H1 (cell line): ENCODE results near the gene IL31. TPM values are rescaled to one million over a fixed set of nuclear protein-coding genes. Genes with fewer than 3 reads are reported as not detected.

Experiments
- CTCF ChIA-PET: fragments of 300-600 bp; sonication (Branson Sonifier 250); formaldehyde crosslinking; loops from one replicate; lab custom pipeline; 2021; ENCODE audit not compliant: partially characterized antibody; lab: Charles Lee
- POLR2A ChIA-PET: fragments of 300-600 bp; sonication (Branson Sonifier 250); formaldehyde crosslinking; loops from one replicate; lab custom pipeline; 2021; ENCODE audit warnings: inconsistent platforms; ENCODE audit not compliant: partially characterized antibody; lab: Charles Lee
- DNase-seq, 2 experiments: peaks; one replicate each; pipeline versions ENCODE4 v3.0.0 to v3.0.0-alpha.2; 2010 to 2022; ENCODE audit warnings: low spot score in 2 of 2, low read depth in 1 of 2, mixed read lengths in 1 of 2
- FAIRE-seq: peaks from 2 replicates; lab custom pipeline; 2011; peaks lifted over from hg19 to GRCh38; lab: Jason Lieb, UNC
- H2AFZ ChIP-seq: 2 replicates; pipeline ENCODE4 v1.8.1; 2012; ENCODE audit warnings: low read length, inconsistent platforms
- H2AK5ac ChIP-seq: 2 replicates; pipeline ENCODE4 v1.6.1; 2013; ENCODE audit warnings: low read depth, low read length
- H2BK120ac ChIP-seq: replicated peaks from 2 replicates; pipeline ENCODE3; 2013; ENCODE audit warnings: low read depth, low read length, inconsistent platforms
- H2BK12ac ChIP-seq: 2 replicates; pipeline ENCODE4 v1.6.1; 2013; ENCODE audit warnings: low read depth, low read length
- H2BK15ac ChIP-seq: 2 replicates; pipeline ENCODE4 v1.6.1; 2013; ENCODE audit warnings: low read length
- H2BK20ac ChIP-seq: 2 replicates; pipeline ENCODE4 v1.6.1; 2013; ENCODE audit warnings: low read length
- H2BK5ac ChIP-seq: 2 replicates; pipeline ENCODE4 v1.6.1; 2013; ENCODE audit warnings: low read depth, low read length
- H3K14ac ChIP-seq: 2 replicates; pipeline ENCODE4 v1.6.1; 2013; ENCODE audit warnings: inconsistent platforms; ENCODE audit not compliant: insufficient read length
- H3K18ac ChIP-seq: 2 replicates; pipeline ENCODE4 v1.6.1; 2013; ENCODE audit warnings: low read length; ENCODE audit errors: extremely low read depth
- H3K23ac ChIP-seq: 2 replicates; pipeline ENCODE4 v1.6.1; 2013; ENCODE audit warnings: inconsistent platforms; ENCODE audit not compliant: insufficient read length
- H3K23me2 ChIP-seq: 2 replicates; pipeline ENCODE4 v1.6.1; 2013; ENCODE audit warnings: low read depth, low read length
- H3K27ac ChIP-seq: 2 replicates; pipeline ENCODE4 v1.6.1; 2011; ENCODE audit warnings: low read depth, low read length, inconsistent platforms
- H3K27me3 ChIP-seq, 4 experiments: replicated peaks in 1 of 4; 1 replicate in 1 of 4; 2 replicates in 3 of 4; pipeline versions ENCODE4 v1.6.1 to v1.8.1; 2011 to 2013; ENCODE audit warnings: low read length in 3 of 4, mild to moderate bottlenecking in 3 of 4, inconsistent platforms in 2 of 4, mixed read lengths in 2 of 4, moderate library complexity in 1 of 4; ENCODE audit not compliant: control insufficient read depth in 3 of 4, insufficient read depth in 3 of 4; ENCODE audit errors: extremely low read depth in 1 of 4
- H3K36me3 ChIP-seq, 4 experiments: 2 replicates each; pipeline versions ENCODE4 v1.6.1 to v1.8.1; 2011 to 2013; ENCODE audit warnings: mild to moderate bottlenecking in 4 of 4, low read length in 3 of 4, moderate library complexity in 2 of 4, control low read depth in 1 of 4, inconsistent platforms in 1 of 4; ENCODE audit not compliant: insufficient read depth in 4 of 4, control insufficient read depth in 2 of 4
- H3K4ac ChIP-seq: replicated peaks from 2 replicates; pipeline ENCODE3; 2013; ENCODE audit warnings: low read length, low read depth, mixed read lengths, inconsistent platforms; ENCODE audit not compliant: insufficient read length
- H3K4me1 ChIP-seq, 4 experiments: replicated peaks in 1 of 4; 1 replicate in 1 of 4; 2 replicates in 3 of 4; pipeline versions ENCODE4 v1.6.1 to v1.8.1; 2011 to 2013; ENCODE audit warnings: low read length in 3 of 4, inconsistent platforms in 2 of 4, mixed read lengths in 1 of 4; ENCODE audit not compliant: insufficient read depth in 4 of 4, control insufficient read depth in 3 of 4
- H3K4me2 ChIP-seq, 2 experiments: 2 replicates each; pipeline versions ENCODE4 v1.6.1 to v1.8.1; 2011 to 2013; ENCODE audit warnings: low read depth in 2 of 2, low read length in 2 of 2, control low read depth in 1 of 2, inconsistent platforms in 1 of 2, mild to moderate bottlenecking in 1 of 2; ENCODE audit not compliant: insufficient read depth in 1 of 2
- H3K4me3 ChIP-seq, 4 experiments: fragments of 200-600, 300-600 bp in 1 of 4; sonication (generic), shearing (Covaris generic), sonication (Bioruptor Twin) in 1 of 4; 2 replicates each; pipeline versions ENCODE4 v1.5.1 to v1.8.1; 2011 to 2016; ENCODE audit warnings: low read length in 4 of 4, low read depth in 3 of 4, control low read depth in 2 of 4, inconsistent platforms in 2 of 4, mild to moderate bottlenecking in 2 of 4, mixed read lengths in 1 of 4, moderate library complexity in 1 of 4; ENCODE audit not compliant: insufficient read depth in 2 of 4; ENCODE audit errors: extremely low read depth in 1 of 4
- H3K56ac ChIP-seq: replicated peaks from 2 replicates; pipeline ENCODE3; 2013; ENCODE audit warnings: low read depth, mild to moderate bottlenecking, mixed read lengths, low read length, inconsistent platforms; ENCODE audit not compliant: insufficient read length
- H3K79me1 ChIP-seq: 2 replicates; pipeline ENCODE4 v1.6.1; 2013; ENCODE audit warnings: low read depth, low read length, control low read depth
- H3K79me2 ChIP-seq, 2 experiments: 2 replicates each; pipeline versions ENCODE4 v1.6.1 to v1.8.1; 2012 to 2013; ENCODE audit warnings: low read length in 2 of 2, mild to moderate bottlenecking in 2 of 2, inconsistent platforms in 1 of 2; ENCODE audit not compliant: insufficient read depth in 2 of 2, control insufficient read depth in 1 of 2
- H3K9ac ChIP-seq, 4 experiments: replicated peaks in 1 of 4; 1 replicate in 1 of 4; 2 replicates in 3 of 4; pipeline versions ENCODE4 v1.6.1 to v1.8.1; 2011 to 2013; ENCODE audit warnings: low read depth in 3 of 4, low read length in 3 of 4, control low read depth in 2 of 4, mild to moderate bottlenecking in 2 of 4, moderate library complexity in 2 of 4, inconsistent platforms in 1 of 4; ENCODE audit errors: extremely low read depth in 1 of 4
- H3K9me3 ChIP-seq, 2 experiments: 2 replicates each; pipeline versions ENCODE4 v1.6.1 to v1.8.1; 2012 to 2013; ENCODE audit warnings: mild to moderate bottlenecking in 2 of 2, moderate library complexity in 2 of 2, control low read depth in 1 of 2, inconsistent platforms in 1 of 2, low read depth in 1 of 2, low read length in 1 of 2, mixed read lengths in 1 of 2; ENCODE audit not compliant: insufficient read depth in 2 of 2
- H4K20me1 ChIP-seq, 2 experiments: replicated peaks in 1 of 2; 2 replicates each; pipeline versions ENCODE3 to v1.8.1; 2011 to 2013; ENCODE audit warnings: inconsistent platforms in 2 of 2, low read length in 2 of 2, mild to moderate bottlenecking in 1 of 2; ENCODE audit not compliant: insufficient read depth in 2 of 2, control insufficient read depth in 1 of 2
- H4K5ac ChIP-seq: 2 replicates; pipeline ENCODE4 v1.6.1; 2013; ENCODE audit warnings: low read length, low read depth, mixed read lengths, inconsistent platforms; ENCODE audit not compliant: insufficient read length
- H4K8ac ChIP-seq: 2 replicates; pipeline ENCODE4 v1.8.0; 2013; ENCODE audit warnings: mild to moderate bottlenecking, moderate library complexity, low read length, inconsistent platforms; ENCODE audit not compliant: insufficient read depth; ENCODE audit errors: extremely low read depth
- H4K91ac ChIP-seq: replicated peaks from 2 replicates; pipeline ENCODE3; 2013; ENCODE audit warnings: low read length, mixed read lengths, inconsistent platforms; ENCODE audit not compliant: insufficient read length
- BRCA1 ChIP-seq: IDR thresholded peaks from 2 replicates; pipeline ENCODE4 v1.6.1; 2012; ENCODE audit warnings: low read depth, low read length, improper control_type of control experiment
- CEBPB ChIP-seq: IDR thresholded peaks from 2 replicates; pipeline ENCODE4 v1.6.1; 2012; ENCODE audit warnings: low read depth, low read length
- CHD1 ChIP-seq: IDR thresholded peaks from 2 replicates; pipeline ENCODE4 v1.6.1; 2012; ENCODE audit warnings: low read depth, low read length, improper control_type of control experiment
- JUN ChIP-seq: IDR thresholded peaks from 2 replicates; pipeline ENCODE4 v1.6.1; 2011; ENCODE audit warnings: low read depth, mild to moderate bottlenecking, improper control_type of control experiment, low read length
- KDM1A ChIP-seq: fragments of 200-600, 300-600 bp; sonication (generic); IDR thresholded peaks from 2 replicates; pipeline ENCODE4 v1.7.1; 2016; ENCODE audit warnings: mild to moderate bottlenecking, low read length, borderline replicate concordance
- SIRT6 ChIP-seq: IDR thresholded peaks from one replicate; pipeline ENCODE4 v1.7.1; 2012; ENCODE audit warnings: low read length, inconsistent platforms
- TEAD4 ChIP-seq: IDR thresholded peaks from 2 replicates; pipeline ENCODE4 v1.6.1; 2012; ENCODE audit warnings: low read depth, low read length, inconsistent platforms, mixed read lengths
- WGBS, 2 experiments: shearing (Covaris generic) in 1 of 2; methylation state at CpG; one replicate each; pipeline versions ENCODE4 v1.1.6 to v1.1.7; 2013 to 2015; ENCODE audit warnings: low lambda C conversion rate in 2 of 2, mixed read lengths in 2 of 2, inconsistent platforms in 1 of 2, low coverage in 1 of 2, missing lambda C conversion rate in 1 of 2; ENCODE audit not compliant: insufficient replicate concordance in 2 of 2, insufficient coverage in 1 of 2, insufficient read length in 1 of 2; ENCODE audit errors: extremely low coverage in 1 of 2, missing lambda C conversion rate in 1 of 2; 5-methylcytosine and 5-hydroxymethylcytosine counted together
- polyA plus RNA-seq, 7 experiments: library from polyadenylated mRNA; depleted of rRNA in 3 of 7; stranded (reverse) in 5 of 7; unstranded in 2 of 7; fragments of >200 nt in 5 of 7; fragments of 200-250 nt in 2 of 7; gene quantifications; 1 replicate in 5 of 7; 2 replicates in 1 of 7; 4 replicates in 1 of 7; pipeline versions ENCODE4 v1.2.1 to v1.2.3, GENCODE V29; 2011 to 2013; ENCODE audit warnings: missing spikeins in 2 of 7, mixed read lengths in 2 of 7
- total RNA-seq: library from RNA; stranded (reverse); fragmentation: NEBNext Ultra II Directional; extraction: Animal tissue kit (Norgen Biotek cat#: 25700); gene quantifications from 2 replicates; pipeline ENCODE4 v1.2.1, GENCODE V29; 2021
- TF ChIP-seq, protein P1 (sequence below): IDR thresholded peaks from 2 replicates; pipeline ENCODE4 v1.6.1; 2012; ENCODE audit warnings: low read length, inconsistent platforms

IL31 gene
- total and polyA plus RNA-seq, 2 of the 8 experiments (the other 6 are each of a cell fraction or from before 2014, with no cell fraction given), result not detected

DNA sequence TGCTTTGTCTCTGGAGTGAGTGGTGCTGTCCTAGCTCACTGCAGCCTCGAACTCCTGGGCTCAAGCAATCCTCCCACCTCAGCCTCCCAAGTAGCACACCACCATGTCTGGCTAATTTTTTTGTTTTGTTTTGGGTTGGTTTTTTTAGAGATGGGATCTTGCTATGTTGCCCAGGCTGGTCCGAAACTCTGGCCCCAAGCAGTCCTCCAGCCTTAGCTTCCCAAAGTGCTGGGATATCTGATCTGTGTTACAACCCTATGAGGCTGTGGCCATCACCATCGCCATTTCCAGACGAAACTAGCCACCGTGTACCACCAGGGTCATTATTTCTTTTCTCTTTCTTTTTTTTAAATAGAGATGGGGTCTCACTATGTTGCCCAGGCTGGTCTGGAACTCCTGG, 2.6 kb downstream of the IL31 start:
- Histone ChIP-seq H2BK15ac (no peak overlapping the region), H3K9me3 (no peaks in the 10 kb centered on the region), H2BK120ac (no peak overlapping the region), H2BK12ac (no peak overlapping the region), H3K4me2 (no peak overlapping the region), H3K36me3 (no peaks in the 10 kb centered on the region), H2BK5ac (no peak overlapping the region), H4K20me1 (no peaks in the 10 kb centered on the region), H3K18ac (no peak overlapping the region), H2AFZ (no peak overlapping the region), H3K27me3 (peaks cover 0 to 3% (median 0%) of the 10 kb centered on the region in 4 experiments; a peak in 1 of 7 replicates), H3K4ac (no peak overlapping the region), H3K56ac (no peak overlapping the region), H2BK20ac (no peak overlapping the region), H3K4me1 (no peaks in the 10 kb centered on the region), H3K23me2 (no peaks in the 10 kb centered on the region), H3K79me2 (no peaks in the 10 kb centered on the region), H4K5ac (no peak overlapping the region), H2AK5ac (no peak overlapping the region), H3K23ac (no peak overlapping the region), H3K14ac (no peak overlapping the region), H3K79me1 (no peaks in the 10 kb centered on the region), H3K9ac (no peak overlapping the region), H3K4me3 (no peak overlapping the region), H3K27ac (no peak overlapping the region), H4K91ac (no peak overlapping the region), H4K8ac (no peak overlapping the region)
- no peak for DNase-seq
- WGBS, 2 experiments, result 91% methylated on average over 5 of the region's 5 CpGs; no CpG with 5 or more reads in 1 of the 2 experiments
- FAIRE-seq, result no peak
- no peak for TF ChIP-seq BRCA1
- TF ChIP-seq CEBPB, result no peak
- TF ChIP-seq JUN, result no peak
- no peak for TF ChIP-seq TEAD4
- no peak for TF ChIP-seq KDM1A
- TF ChIP-seq, protein P1, sequence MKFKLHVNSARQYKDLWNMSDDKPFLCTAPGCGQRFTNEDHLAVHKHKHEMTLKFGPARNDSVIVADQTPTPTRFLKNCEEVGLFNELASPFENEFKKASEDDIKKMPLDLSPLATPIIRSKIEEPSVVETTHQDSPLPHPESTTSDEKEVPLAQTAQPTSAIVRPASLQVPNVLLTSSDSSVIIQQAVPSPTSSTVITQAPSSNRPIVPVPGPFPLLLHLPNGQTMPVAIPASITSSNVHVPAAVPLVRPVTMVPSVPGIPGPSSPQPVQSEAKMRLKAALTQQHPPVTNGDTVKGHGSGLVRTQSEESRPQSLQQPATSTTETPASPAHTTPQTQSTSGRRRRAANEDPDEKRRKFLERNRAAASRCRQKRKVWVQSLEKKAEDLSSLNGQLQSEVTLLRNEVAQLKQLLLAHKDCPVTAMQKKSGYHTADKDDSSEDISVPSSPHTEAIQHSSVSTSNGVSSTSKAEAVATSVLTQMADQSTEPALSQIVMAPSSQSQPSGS, result no peak
- TF ChIP-seq SIRT6, result no peak
- TF ChIP-seq CHD1, result no peak
- CTCF ChIA-PET, result interaction anchor here (1.1 to 3.1 kb wide), 2 partner anchors 19 to 48 kb away, joined by 3 to 17 read pairs; no protein-coding TSS in a partner anchor
- POLR2A ChIA-PET, result no interaction called here
